HCT116 (cell line): ENCODE results near the gene PROX2. TPM values are rescaled to one million over a fixed set of nuclear protein-coding genes. Genes with fewer than 3 reads are reported as not detected.

ENCODE experiments used
- ATAC-seq: fragments of 200-7000 bp; cut with Tn5 transposase; 2 replicates; pipeline ENCODE4 v1.9.1; 2020; ENCODE audit warnings: mild to moderate bottlenecking, moderate library complexity
- BruUV-seq: library from RNA; stranded (reverse); fragments of 400-500 nt; replicated peaks from 2 replicates; lab custom pipeline; 2021; lab: Mats Ljungman, UMichigan
- CTCF ChIA-PET: fragments of 300-600 bp; sonication (Branson Sonifier 250); formaldehyde crosslinking; loops from one replicate; lab custom pipeline; 2021; ENCODE audit warnings: antibody characterized with exemption; lab: Charles Lee
- POLR2A ChIA-PET: fragments of 300-600, 350-600 bp; sonication (Branson Sonifier 250); formaldehyde crosslinking; loops from one replicate; lab custom pipeline; 2021; ENCODE audit warnings: antibody characterized with exemption; lab: Charles Lee
- RAD21 ChIA-PET, 2 experiments: fragments of 300-600 bp; sonication (Branson Sonifier 250); formaldehyde crosslinking; loops; one replicate each; lab custom pipeline; 2023; ENCODE audit warnings: low total read pairs in 2 of 2; ENCODE audit not compliant: uncharacterized antibody in 2 of 2, unreplicated experiment in 2 of 2, low non-redundant PET in 1 of 2; lab: Charles Lee
- DNase-seq: peaks from one replicate; pipeline ENCODE4 v3.0.0-alpha.2; 2010; ENCODE audit warnings: low read depth, low spot score
- H2AFZ ChIP-seq: fragments of 200-600 bp; shearing (Covaris generic), sonication (generic); 2 replicates; pipeline ENCODE4 v1.6.1; 2017; ENCODE audit warnings: low read depth, mixed run types, mixed read lengths, antibody characterized with exemption, low read length; ENCODE audit not compliant: poor library complexity, severe bottlenecking
- H3K27ac ChIP-seq: 2 replicates; pipeline ENCODE4 v1.5.1; 2012; ENCODE audit warnings: low read depth, low read length
- H3K27me3 ChIP-seq: fragments of 200-600 bp; sonication (generic); 2 replicates; pipeline ENCODE4 v1.6.1; 2016; ENCODE audit warnings: mixed run types, low read length, mixed read lengths; ENCODE audit not compliant: insufficient read depth
- H3K36me3 ChIP-seq, 2 experiments: fragments of 200-500 bp in 1 of 2; fragments of 200-600 bp in 1 of 2; sonication (Bioruptor generic) in 1 of 2; sonication (generic) in 1 of 2; 2 replicates each; pipeline versions ENCODE4 v1.5.1 to v1.6.1; 2014 to 2016; ENCODE audit warnings: low read length in 2 of 2, inconsistent platforms in 1 of 2, mixed read lengths in 1 of 2, mixed run types in 1 of 2; ENCODE audit not compliant: insufficient read depth in 2 of 2, control insufficient read depth in 1 of 2
- H3K4me1 ChIP-seq, 2 experiments: fragments of 200-600 bp in 1 of 2; sonication (generic) in 1 of 2; 2 replicates each; pipeline versions ENCODE4 v1.5.1 to v1.6.1; 2012 to 2017; ENCODE audit warnings: low read length in 2 of 2, inconsistent platforms in 1 of 2, mild to moderate bottlenecking in 1 of 2, mixed read lengths in 1 of 2, mixed run types in 1 of 2, moderate library complexity in 1 of 2; ENCODE audit not compliant: insufficient read depth in 2 of 2, control insufficient read depth in 1 of 2
- H3K4me2 ChIP-seq: fragments of 200-600 bp; sonication (generic); 2 replicates; pipeline ENCODE4 v1.6.1; 2017; ENCODE audit warnings: mixed run types, low read length, mixed read lengths
- H3K4me3 ChIP-seq, 2 experiments: fragments of 200-600 bp in 1 of 2; sonication (generic) in 1 of 2; replicated peaks in 1 of 2; 2 replicates each; pipeline ENCODE4 v1.5.1; 2011 to 2016; ENCODE audit warnings: low read length in 2 of 2, control low read depth in 1 of 2, low read depth in 1 of 2, mild to moderate bottlenecking in 1 of 2, mixed read lengths in 1 of 2, mixed run types in 1 of 2
- H3K79me2 ChIP-seq: fragments of 200-600 bp; sonication (generic); 2 replicates; pipeline ENCODE4 v1.6.1; 2017; ENCODE audit warnings: mild to moderate bottlenecking, mixed run types, low read length, moderate library complexity, mixed read lengths; ENCODE audit not compliant: insufficient read depth
- H3K9ac ChIP-seq: fragments of 200-600 bp; sonication (generic); 2 replicates; pipeline ENCODE4 v1.6.1; 2016; ENCODE audit warnings: low read length, mixed read lengths
- H3K9me2 ChIP-seq: fragments of 200-600 bp; sonication (generic), shearing (Covaris generic); 2 replicates; pipeline ENCODE4 v1.6.1; 2017; ENCODE audit warnings: mixed run types, mild to moderate bottlenecking, moderate library complexity; ENCODE audit not compliant: insufficient read depth
- H3K9me3 ChIP-seq, 2 experiments: fragments of 200-500 bp in 1 of 2; fragments of 200-600 bp in 1 of 2; sonication (Bioruptor generic) in 1 of 2; sonication (generic) in 1 of 2; 2 replicates each; pipeline ENCODE4 v1.6.1; 2014 to 2017; ENCODE audit warnings: low read length in 2 of 2, mixed read lengths in 2 of 2, inconsistent platforms in 1 of 2, low read depth in 1 of 2, mild to moderate bottlenecking in 1 of 2, mixed run types in 1 of 2, moderate library complexity in 1 of 2; ENCODE audit not compliant: control insufficient read depth in 1 of 2, insufficient read depth in 1 of 2
- H4K20me1 ChIP-seq: fragments of 200-600 bp; sonication (generic), shearing (Covaris generic); 2 replicates; pipeline ENCODE4 v1.6.1; 2017; ENCODE audit warnings: mixed run types, mild to moderate bottlenecking, moderate library complexity; ENCODE audit not compliant: insufficient read depth
- CEBPB ChIP-seq: IDR thresholded peaks from 2 replicates; pipeline ENCODE4 v1.6.1; 2012; ENCODE audit warnings: low read depth
- EGR1 ChIP-seq: IDR thresholded peaks from 2 replicates; pipeline ENCODE4 v1.6.1; 2012; ENCODE audit warnings: low read depth
- ELF1 ChIP-seq: IDR thresholded peaks from 2 replicates; pipeline ENCODE4 v1.6.1; 2012; ENCODE audit warnings: low read depth, borderline replicate concordance
- EZH2phosphoT487 ChIP-seq: fragments of 200-600 bp; IDR thresholded peaks from 2 replicates; pipeline ENCODE4 v1.6.1; 2018; ENCODE audit warnings: antibody characterized with exemption, borderline replicate concordance
- FOSL1 ChIP-seq: IDR thresholded peaks from 2 replicates; pipeline ENCODE4 v1.6.1; 2012; ENCODE audit warnings: low read depth
- JUND ChIP-seq: IDR thresholded peaks from 2 replicates; pipeline ENCODE4 v1.6.1; 2012
- POLR2A ChIP-seq: IDR thresholded peaks from 2 replicates; pipeline ENCODE4 v1.7.0; 2011; ENCODE audit warnings: borderline replicate concordance; ENCODE audit not compliant: insufficient read depth, insufficient read length; ENCODE audit errors: extremely low read depth
- REST ChIP-seq: IDR thresholded peaks from 2 replicates; pipeline ENCODE4 v1.6.1; 2012; ENCODE audit warnings: low read depth
- SIN3A ChIP-seq: IDR thresholded peaks from 2 replicates; pipeline ENCODE4 v1.6.1; 2012; ENCODE audit warnings: low read depth
- YY1 ChIP-seq: IDR thresholded peaks from 2 replicates; pipeline ENCODE4 v1.6.1; 2011; ENCODE audit warnings: low read length, low read depth, moderate library complexity, mild to moderate bottlenecking; ENCODE audit not compliant: insufficient replicate concordance; ENCODE audit errors: extremely low read depth
- ZBTB33 ChIP-seq: IDR thresholded peaks from 2 replicates; pipeline ENCODE4 v1.6.1; 2011; ENCODE audit warnings: mild to moderate bottlenecking, low read length, moderate library complexity; ENCODE audit not compliant: insufficient replicate concordance; ENCODE audit errors: extremely low read depth
- ZFX ChIP-seq: fragments of 450-650 bp; IDR thresholded peaks from 2 replicates; pipeline ENCODE4 v1.6.1; 2017
- intact Hi-C: fragments of 100-400 bp; cut with micrococcal nuclease; formaldehyde crosslinking; loops from 2 replicates; pipeline ENCODE4 v1.10.0; 2022
- total RNA-seq: library from RNA; stranded (reverse); gene quantifications from one replicate; pipeline ENCODE4 v1.2.1, GENCODE V29; 2021; ENCODE audit not compliant: unreplicated experiment

The PROX2 gene
- total RNA-seq, 1 experiment from 2014 or later = not detected

GRCh38 chr14:74910556-74910955 lies 34.6 kb upstream of the PROX2 start:
- H3K27ac ChIP-seq = no peak overlapping the region; the same call in 1 of the 2 replicates
- no peaks in the 10 kb centered on the region for H3K27me3 ChIP-seq
- ChIA-PET RAD21 (interaction anchor here (0.6 kb wide), 2 partner anchors 35 to 209 kb away, joined by 3 to 4 read pairs; partner anchors contain the start of gene PROX2 (in 1 of the 2)), POLR2A (no interaction called here), CTCF (interaction anchor here (2.3 kb wide), 1 partner anchor 50 kb away, joined by 7 read pairs; no protein-coding TSS in a partner anchor)
- no peaks in the 10 kb centered on the region for H4K20me1 ChIP-seq
- H3K79me2 ChIP-seq = no peaks in the 10 kb centered on the region
- no peak for DNase-seq
- no peak overlapping the region for H2AFZ ChIP-seq
- no TSS peak for BruUV-seq
- no peaks in the 10 kb centered on the region; a peak in 2 of 4 replicates for H3K36me3 ChIP-seq
- no peak overlapping the region for H3K4me2 ChIP-seq
- H3K9me3 ChIP-seq = no peaks in the 10 kb centered on the region
- H3K9me2 ChIP-seq = no peaks in the 10 kb centered on the region
- intact Hi-C loops = no loop called here
- TF ChIP-seq JUND (no peak), ZBTB33 (no peak), FOSL1 (no peak), EGR1 (no peak), EZH2phosphoT487 (no peak), SIN3A (no peak), POLR2A (no peak), CEBPB (no peak)
- TF ChIP-seq, all 23 proteins: peak for 0
- Histone ChIP-seq H3K9ac (no peak overlapping the region), H3K4me3 (no peak overlapping the region), H3K4me1 (peaks cover 12 to 24% of the 10 kb centered on the region in 2 experiments; a peak in 3 of 4 replicates)
- ATAC-seq = peak; percentile 39; the same call in 1 of the 2 replicates

- no peak overlapping the region for H3K4me2 ChIP-seq
Measured at GRCh38 chr14:74909911-74910310, 34.0 kb upstream of the PROX2 start.

More at GRCh38 chr14:74909911-74910310, 34.0 kb upstream of the PROX2 start:
- intact Hi-C loops = no loop called here
- Histone ChIP-seq H3K36me3 (no peaks in the 10 kb centered on the region; a peak in 2 of 4 replicates), H3K9me3 (no peaks in the 10 kb centered on the region), H3K9ac (no peak overlapping the region), H3K4me3 (no peak overlapping the region), H3K9me2 (no peaks in the 10 kb centered on the region), H2AFZ (no peak overlapping the region), H3K27ac (no peak overlapping the region), H3K79me2 (no peaks in the 10 kb centered on the region), H3K4me1 (peaks cover 12 to 24% of the 10 kb centered on the region in 2 experiments; a peak in 3 of 4 replicates), H4K20me1 (no peaks in the 10 kb centered on the region), H3K27me3 (no peaks in the 10 kb centered on the region)
- ATAC-seq (no peak), DNase-seq (no peak)
- BruUV-seq = no TSS peak
- ChIA-PET RAD21 (no interaction called here), CTCF (no interaction called here), POLR2A (no interaction called here)
- TF ChIP-seq SIN3A (no peak), ZFX (no peak), ELF1 (no peak), FOSL1 (no peak), REST (no peak), YY1 (no peak), CEBPB (no peak)
